Neural cell (in vitro differentiated cells): Measurements from ENCODE around the gene DLGAP4.

Source experiments
- EP300 ChIP-seq: fragments of 450-650 bp; conservative IDR thresholded peaks from 2 replicates; pipeline ENCODE4 v1.6.1; 2014; ENCODE audit warnings: antibody characterized with exemption, mild to moderate bottlenecking, moderate library complexity; ENCODE audit not compliant: poor library complexity, severe bottlenecking
- POLR2AphosphoS5 ChIP-seq: IDR thresholded peaks from 2 replicates; pipeline ENCODE4 v1.6.1; 2012
- TAF1 ChIP-seq: IDR thresholded peaks from 2 replicates; pipeline ENCODE4 v1.6.1; 2012; ENCODE audit warnings: low read depth
- TF ChIP-seq, protein P1 (sequence below): fragments of 450-650 bp; IDR thresholded peaks from 2 replicates; pipeline ENCODE4 v1.5.1; 2014; ENCODE audit warnings: antibody characterized with exemption, mild to moderate bottlenecking, moderate library complexity; ENCODE audit not compliant: poor library complexity, severe bottlenecking

DNA sequence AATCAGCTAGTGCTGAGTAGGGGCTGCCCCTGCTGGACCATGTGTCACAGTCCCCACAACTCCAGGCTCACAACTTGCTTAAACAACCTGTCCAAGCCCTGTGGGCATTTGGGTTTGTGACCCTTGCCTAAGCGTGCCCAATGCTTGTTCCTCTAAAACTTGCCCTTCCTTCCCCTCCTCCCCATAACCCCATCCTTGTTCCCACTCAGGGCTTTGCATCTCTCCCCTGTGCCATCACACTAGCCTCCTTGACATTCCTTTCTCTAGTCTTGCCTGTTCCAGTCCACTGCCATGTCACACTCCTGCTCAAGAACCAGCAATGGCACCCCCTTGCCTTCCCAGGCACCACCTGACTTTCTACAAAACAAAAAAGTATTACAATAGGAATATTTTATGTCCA is 2.3 kb upstream of the DLGAP4 start:
- TF ChIP-seq, protein P1, sequence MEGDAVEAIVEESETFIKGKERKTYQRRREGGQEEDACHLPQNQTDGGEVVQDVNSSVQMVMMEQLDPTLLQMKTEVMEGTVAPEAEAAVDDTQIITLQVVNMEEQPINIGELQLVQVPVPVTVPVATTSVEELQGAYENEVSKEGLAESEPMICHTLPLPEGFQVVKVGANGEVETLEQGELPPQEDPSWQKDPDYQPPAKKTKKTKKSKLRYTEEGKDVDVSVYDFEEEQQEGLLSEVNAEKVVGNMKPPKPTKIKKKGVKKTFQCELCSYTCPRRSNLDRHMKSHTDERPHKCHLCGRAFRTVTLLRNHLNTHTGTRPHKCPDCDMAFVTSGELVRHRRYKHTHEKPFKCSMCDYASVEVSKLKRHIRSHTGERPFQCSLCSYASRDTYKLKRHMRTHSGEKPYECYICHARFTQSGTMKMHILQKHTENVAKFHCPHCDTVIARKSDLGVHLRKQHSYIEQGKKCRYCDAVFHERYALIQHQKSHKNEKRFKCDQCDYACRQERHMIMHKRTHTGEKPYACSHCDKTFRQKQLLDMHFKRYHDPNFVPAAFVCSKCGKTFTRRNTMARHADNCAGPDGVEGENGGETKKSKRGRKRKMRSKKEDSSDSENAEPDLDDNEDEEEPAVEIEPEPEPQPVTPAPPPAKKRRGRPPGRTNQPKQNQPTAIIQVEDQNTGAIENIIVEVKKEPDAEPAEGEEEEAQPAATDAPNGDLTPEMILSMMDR = no peak
- TF ChIP-seq EP300 (no peak), TAF1 (no peak), POLR2AphosphoS5 (no peak)
